DMS79 (cell line): ENCODE results near the gene CFAP141.
"Not testable (repeated sequence)": the region's sequence is repeated elsewhere in the genome, so short reads cannot be mapped to it uniquely, and the experiment has no call there.

ENCODE experiments used
- DNase-seq: peaks from one replicate; lab custom pipeline; 2025; lab: John Stamatoyannopoulos, UW

CFAP141 gene

GRCh38 chr1:154206196-154206595, at the start of gene CFAP141:
Gene CFAP141, minus strand, starts transcription at chr1:154206333. Its CDS starts 26 bp downstream, at chr1:154206307.
- no peak for DNase-seq

DNA sequence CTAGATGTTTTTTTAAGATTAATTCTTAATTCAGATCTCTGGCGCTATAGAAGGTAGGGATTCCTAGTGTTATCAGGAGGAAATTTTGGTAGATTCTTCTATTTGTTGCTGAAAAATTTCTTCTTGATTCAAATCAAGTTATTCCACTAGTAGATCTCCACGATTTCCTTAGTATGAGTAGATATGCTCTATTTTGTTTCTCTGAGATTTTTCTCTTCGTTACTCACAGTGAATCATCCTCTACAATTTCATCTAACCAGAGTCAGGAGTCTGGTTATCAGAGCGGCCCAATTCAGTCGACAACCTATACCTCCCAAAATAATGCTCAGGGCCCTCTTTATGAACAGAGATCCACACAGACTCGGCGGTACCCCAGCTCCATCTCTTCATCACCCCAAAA, 47.5 kb upstream of the CFAP141 start:
- DNase-seq, result no peak

GRCh38 chr1:154241703-154242351, 35.7 kb upstream of the CFAP141 start:
- no peak for DNase-seq

GRCh38 chr1:154240294-154240833, 34.2 kb upstream of the CFAP141 start:
- no peak for DNase-seq

DNA sequence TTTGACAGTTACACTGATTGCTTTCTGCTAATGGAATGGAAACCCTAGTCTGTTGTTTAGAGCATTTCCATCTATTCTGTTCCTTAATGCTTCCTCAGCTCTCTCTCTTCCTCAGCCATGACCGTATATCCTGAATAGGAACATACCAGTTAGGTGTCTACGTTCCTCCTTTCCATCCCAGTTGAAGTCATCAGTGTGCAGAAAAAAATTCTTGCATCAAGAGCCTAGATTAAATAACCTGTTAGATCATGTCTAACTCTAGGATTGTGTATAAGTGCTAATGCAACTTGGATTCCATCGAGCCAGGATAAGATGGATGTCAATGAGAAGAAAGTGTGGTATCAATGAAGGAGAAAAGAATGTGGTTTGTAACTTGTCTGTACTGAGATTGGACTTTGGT, 33.4 kb upstream of the CFAP141 start:
- no peak for DNase-seq

DNA sequence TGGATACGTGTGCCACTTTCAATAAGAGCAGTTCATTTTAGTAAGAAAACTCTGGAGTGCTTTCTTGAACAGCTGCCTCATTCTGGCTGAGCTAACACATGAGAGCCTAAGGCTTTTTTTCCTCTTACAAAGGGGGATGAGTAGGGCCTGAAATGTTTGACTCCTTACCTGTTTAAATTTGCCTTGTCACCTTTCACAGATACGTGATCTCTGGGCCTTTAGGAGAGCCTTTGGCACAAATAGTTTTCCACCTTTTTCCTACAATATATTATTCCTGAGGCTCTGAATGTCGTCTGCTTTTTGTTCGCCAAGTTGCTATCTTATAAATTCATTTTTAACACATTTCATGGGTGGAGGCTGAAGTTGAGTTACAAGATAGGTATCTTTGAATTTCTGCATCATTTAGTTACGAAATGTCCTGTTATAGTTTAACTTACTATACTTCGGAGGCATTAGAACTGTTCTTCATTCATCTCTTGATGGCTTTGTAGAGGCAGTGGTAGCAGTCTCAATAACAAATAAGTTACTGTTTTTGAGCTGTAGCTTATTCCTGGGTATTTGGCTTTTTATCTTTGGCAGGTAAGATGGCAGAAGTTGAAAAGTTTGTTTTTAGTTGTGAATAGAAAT, 31.9 kb upstream of the CFAP141 start:
- no peak for DNase-seq

GRCh38 chr1:154237435-154237834, 31.3 kb upstream of the CFAP141 start:
- DNase-seq, result no peak

DNA sequence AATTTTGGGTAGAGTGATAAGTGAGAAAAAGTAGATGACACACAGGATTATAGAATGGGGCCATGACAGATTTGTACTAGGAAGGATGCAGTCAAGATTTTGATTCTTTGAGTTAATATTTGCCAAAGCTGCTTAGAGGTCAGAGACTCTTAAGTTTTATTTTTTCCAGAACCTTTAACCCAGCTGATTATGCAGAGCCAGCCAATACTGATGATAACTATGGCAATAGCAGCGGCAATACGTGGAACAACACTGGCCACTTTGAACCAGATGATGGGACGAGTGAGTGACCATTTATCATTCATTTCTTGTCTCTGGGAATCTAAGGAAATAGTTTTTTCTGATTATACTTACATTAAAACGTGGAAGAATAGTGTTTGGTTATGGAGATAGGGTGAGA, 30.7 kb upstream of the CFAP141 start:
- DNase-seq, result no peak

DNA sequence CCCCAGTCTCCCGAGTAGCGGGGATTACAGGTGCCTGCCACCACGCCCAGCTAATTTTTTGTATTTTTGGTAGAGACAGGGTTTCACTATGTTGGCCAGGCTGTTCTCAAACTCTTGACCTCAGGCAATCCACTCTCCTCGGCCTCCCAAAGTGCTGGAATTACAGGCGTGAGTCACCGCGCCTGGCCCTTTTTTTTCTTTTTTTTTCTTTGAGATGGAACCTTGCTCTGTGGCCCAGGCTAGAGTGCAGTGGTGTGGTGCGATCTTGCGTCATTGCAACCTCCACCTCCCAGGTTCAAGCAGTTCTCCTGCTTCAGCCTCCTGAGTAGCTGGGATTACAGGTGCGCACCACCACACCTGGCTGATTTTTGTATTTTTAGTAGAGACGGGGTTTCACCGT, 27.0 kb upstream of the CFAP141 start:
- not testable (repeated sequence) for DNase-seq

DNA sequence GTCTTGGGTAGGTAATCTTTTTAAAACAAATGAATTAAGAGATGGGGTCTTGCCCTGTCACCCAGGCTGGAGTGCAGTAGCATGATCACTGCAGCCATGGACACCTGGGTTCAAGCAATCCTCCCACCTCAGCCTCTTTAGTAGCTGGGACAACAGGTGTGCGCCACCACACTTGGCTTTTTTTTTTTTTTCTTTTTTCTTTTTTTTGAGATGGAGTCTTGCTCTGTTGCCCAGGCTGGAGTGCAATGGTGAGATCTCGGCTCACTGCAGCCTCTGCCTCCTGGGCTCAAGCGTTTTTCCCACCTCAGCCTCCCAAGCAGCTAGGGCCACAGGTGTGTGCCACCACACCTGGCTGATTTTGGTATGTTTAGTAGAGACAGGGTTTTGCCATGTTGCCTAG, 25.0 kb upstream of the CFAP141 start:
- not testable (repeated sequence) for DNase-seq

GRCh38 chr1:154225370-154225769, 19.2 kb upstream of the CFAP141 start:
- no peak for DNase-seq

DNA sequence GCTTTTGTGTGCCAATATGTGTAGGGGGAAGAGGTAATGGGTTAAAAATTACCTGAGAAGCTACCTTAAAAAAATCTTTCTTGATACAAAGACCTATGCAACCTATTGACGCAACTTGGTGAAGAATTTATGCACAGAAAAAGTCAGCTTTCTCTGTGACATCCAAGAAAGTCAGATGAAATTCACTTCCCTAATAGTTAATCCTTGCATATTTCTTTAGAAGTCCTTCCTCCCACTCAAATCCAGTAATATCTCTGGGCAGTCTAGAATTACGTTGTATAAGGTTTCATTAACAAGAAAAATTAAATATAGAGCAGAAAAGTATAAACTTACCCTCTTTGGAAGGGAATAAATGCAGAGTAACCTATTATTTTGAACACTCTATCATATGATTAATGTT, 17.5 kb upstream of the CFAP141 start:
- no peak for DNase-seq

- no peak for DNase-seq
These were observed 16.8 kb upstream of the CFAP141 start for GRCh38 chr1:154222918-154223317.

- DNase-seq, result no peak
These were observed 16.4 kb upstream of the CFAP141 start for GRCh38 chr1:154222518-154222917.

- DNase-seq, result no peak
These were observed 15.3 kb upstream of the CFAP141 start for GRCh38 chr1:154221278-154222001.

DNA sequence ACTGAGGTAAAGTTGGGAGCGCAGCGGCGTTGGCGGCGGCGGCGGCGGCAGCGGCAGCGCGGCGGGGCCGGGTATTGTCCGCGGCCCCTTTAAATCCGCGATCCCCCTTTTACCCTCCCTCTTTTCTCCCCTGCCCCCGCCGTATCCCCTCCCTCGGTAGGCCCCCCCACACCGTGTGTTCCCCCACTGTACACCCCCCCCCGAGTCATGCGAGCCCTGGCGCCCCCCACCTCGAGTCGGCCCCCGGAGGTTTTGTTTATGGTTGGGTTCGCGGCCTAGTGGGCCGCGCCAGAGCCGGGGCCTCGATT, 14.8 kb upstream of the CFAP141 start:
- no peak for DNase-seq

GRCh38 chr1:154220071-154220969, 14.2 kb upstream of the CFAP141 start, which contains the start of gene UBAP2L:
Gene UBAP2L, plus strand, starts transcription at chr1:154220955. Its CDS starts 4,169 bp downstream, at chr1:154225124.
- DNase-seq, result peak; percentile 97

GRCh38 chr1:154219541-154219940, 13.4 kb upstream of the CFAP141 start:
- no peak for DNase-seq

GRCh38 chr1:154218545-154218944, 12.4 kb upstream of the CFAP141 start:
- DNase-seq, result no peak

- DNase-seq, result no peak
These were observed 7.1 kb upstream of the CFAP141 start for GRCh38 chr1:154213274-154213673.

DNA sequence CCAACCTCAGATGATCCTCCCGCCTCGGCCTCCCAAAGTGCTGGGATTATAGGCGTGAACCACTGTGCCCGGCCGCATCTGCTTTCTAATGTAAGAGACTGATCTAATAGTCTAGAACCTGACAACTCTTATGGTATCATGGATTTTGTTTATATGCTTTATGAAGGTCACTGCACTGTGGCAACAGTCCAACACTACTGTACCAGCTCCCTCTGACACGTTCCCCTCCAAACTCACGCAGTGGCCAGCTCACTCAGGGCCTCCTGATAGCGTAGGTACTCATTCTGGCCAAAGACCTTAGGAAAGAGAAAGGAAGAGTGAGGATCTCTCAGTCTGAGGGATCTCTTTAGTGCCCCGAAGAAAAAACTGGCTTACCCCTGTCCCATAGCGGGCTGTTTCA, 6.0 kb upstream of the CFAP141 start:
- DNase-seq, result no peak
